ENCODE results near the gene INAVA. TPM values are rescaled to one million over a fixed set of nuclear protein-coding genes. Genes with fewer than 3 reads are reported as not detected.
A peak's percentile ranks its signal among the peaks of the same experiment; 100 is the strongest.

INAVA gene
- total and polyA plus RNA-seq, 4 donors, result 0.19 to 3.1 (median 0.50) TPM

GRCh38 chr1:200872446-200873115, 22.1 kb upstream of the INAVA start, which contains the start of gene GPR25:
TSS of gene GPR25 (plus strand) at chr1:200872981. CDS start at chr1:200873038, 57 bp downstream.
- TF ChIP-seq ZBTB33 (IDR thresholded peaks at IDR 0.05) (no peak), HNF4G (IDR thresholded peaks at IDR 0.05) (no peak), NR2F2 (IDR thresholded peaks at IDR 0.05) (no peak), ATF3 (IDR thresholded peaks at IDR 0.05) (no peak), FOXA1 (IDR thresholded peaks at IDR 0.05) (no peak), TAF1 (conservative IDR thresholded peaks at IDR 0.05) (no peak), RXRA (IDR thresholded peaks at IDR 0.05) (no peak), GABPA (IDR thresholded peaks at IDR 0.05 in 1 of 2, conservative IDR thresholded peaks at IDR 0.05 in 1 of 2) (no peak), EGR1 (IDR thresholded peaks at IDR 0.05; ENCODE audit: low read depth in 2 of 2) (no peak), FOXA2 (IDR thresholded peaks at IDR 0.05) (no peak)
- peaks cover 0 to 10% (median 8%) of the 10 kb centered on the region in 4 donors for H3K4me1 ChIP-seq (ENCODE audit: control insufficient read depth in 4 of 4, insufficient read depth in 4 of 4, low read length in 3 of 4)
- no peak for DNase-seq (ENCODE audit: low spot score)
- H3K36me3 ChIP-seq (ENCODE audit: control insufficient read depth in 4 of 4, insufficient read depth in 3 of 4, low read depth in 1 of 4, low read length in 3 of 4), result no peaks in the 10 kb centered on the region
- H3K9ac ChIP-seq (ENCODE audit: low read depth in 1 of 2, low read length in 2 of 2), result no peak within 1 kb of the TSS
- peak within 1 kb of the TSS in 1 of 3 donors; percentile 31 for H3K4me3 ChIP-seq (ENCODE audit: low read depth in 1 of 3, low read length in 3 of 3)
- 69% methylated on average over 23 of the region's 23 CpGs for WGBS
- H3K9me3 ChIP-seq (ENCODE audit: control insufficient read depth in 4 of 4, low read length in 3 of 4), result no peaks in the 10 kb centered on the region
- no peak within 1 kb of the TSS for H3K27ac ChIP-seq (ENCODE audit: low read depth in 1 of 2, low read length in 2 of 2)
- peaks cover 0 to 2% (median under 1%) of the 10 kb centered on the region in 4 donors for H3K27me3 ChIP-seq (ENCODE audit: control insufficient read depth in 4 of 4, insufficient read depth in 4 of 4, low read length in 3 of 4)

GRCh38 chr1:200873116-200873670, 21.5 kb upstream of the INAVA start:
- peaks cover 0 to 10% (median 8%) of the 10 kb centered on the region in 4 donors for H3K4me1 ChIP-seq (ENCODE audit: control insufficient read depth in 4 of 4, insufficient read depth in 4 of 4, low read length in 3 of 4)
- no peak for DNase-seq (ENCODE audit: low spot score)
- H3K9ac ChIP-seq (ENCODE audit: low read depth in 1 of 2, low read length in 2 of 2), result no peak overlapping the region
- peaks cover 0 to 2% (median under 1%) of the 10 kb centered on the region in 4 donors for H3K27me3 ChIP-seq (ENCODE audit: control insufficient read depth in 4 of 4, insufficient read depth in 4 of 4, low read length in 3 of 4)
- 14% methylated on average over 61 of the region's 61 CpGs for WGBS
- H3K36me3 ChIP-seq (ENCODE audit: control insufficient read depth in 4 of 4, insufficient read depth in 3 of 4, low read depth in 1 of 4, low read length in 3 of 4), result no peaks in the 10 kb centered on the region
- no peaks in the 10 kb centered on the region for H3K9me3 ChIP-seq (ENCODE audit: control insufficient read depth in 4 of 4, low read length in 3 of 4)
- no peak for TF ChIP-seq RAD21 (IDR thresholded peaks at IDR 0.05)
- TF ChIP-seq FOXA2 (IDR thresholded peaks at IDR 0.05), result no peak
- no peak for TF ChIP-seq HNF4A (conservative IDR thresholded peaks at IDR 0.05)
- TF ChIP-seq RXRA (IDR thresholded peaks at IDR 0.05), result no peak
- TF ChIP-seq SP1 (IDR thresholded peaks at IDR 0.05), result no peak
- no peak for TF ChIP-seq JUND (IDR thresholded peaks at IDR 0.05)
- no peak for TF ChIP-seq ATF3 (IDR thresholded peaks at IDR 0.05)
- H3K4me3 ChIP-seq (ENCODE audit: low read depth in 1 of 3, low read length in 3 of 3), result peak overlapping the region in 1 of 3 donors; percentile 31
- H3K27ac ChIP-seq (ENCODE audit: low read depth in 1 of 2, low read length in 2 of 2), result no peak overlapping the region

All from liver (tissue), 9 donors.